ENCODE measurements around the gene DMD. TPM values are rescaled to one million over a fixed set of nuclear protein-coding genes. Genes with fewer than 3 reads are reported as not detected.

DMD gene
- total and polyA plus RNA-seq, 7 donors, result 2.5 to 260 (median 183) TPM

- 93 to 96% methylated on average over 1 of the region's 1 CpG for WGBS, 2 donors
- no peaks in the 10 kb centered on the region for H3K27me3 ChIP-seq
- no peak overlapping the region for H3K4me3 ChIP-seq
- no peaks in the 10 kb centered on the region for H3K36me3 ChIP-seq
- no peak for TF ChIP-seq POLR2AphosphoS5 (IDR thresholded peaks at IDR 0.05)
- TF ChIP-seq POLR2A (IDR thresholded peaks at IDR 0.05), result no peak
- no peaks in the 10 kb centered on the region for H3K4me1 ChIP-seq
- intact Hi-C loops (cut with DNase I), result no loop called here
- H3K9me3 ChIP-seq, result no peaks in the 10 kb centered on the region
- no peak overlapping the region for H3K27ac ChIP-seq
- DNase-seq, result no peak
These were observed 1860.6 kb downstream of the DMD start for GRCh38 chrX:31350808-31351074.

- WGBS, 2 donors, result 87 to 90% methylated on average over 4 of the region's 4 CpGs
- intact Hi-C loops (cut with DNase I), result no loop called here
- Histone ChIP-seq H3K4me1 (no peaks in the 10 kb centered on the region), H3K27me3 (no peaks in the 10 kb centered on the region), H3K9me3 (no peaks in the 10 kb centered on the region), H3K4me3 (no peak overlapping the region), H3K27ac (no peak overlapping the region), H3K36me3 (no peaks in the 10 kb centered on the region)
- no peak for DNase-seq
- TF ChIP-seq POLR2AphosphoS5 (IDR thresholded peaks at IDR 0.05) (no peak), EP300 (IDR thresholded peaks at IDR 0.05) (no peak), CTCF (IDR thresholded peaks at IDR 0.05) (no peak), POLR2A (IDR thresholded peaks at IDR 0.05) (no peak)
These were observed 1861.8 kb downstream of the DMD start for GRCh38 chrX:31349515-31349914.

GRCh38 chrX:31340587-31340986, 1870.8 kb downstream of the DMD start:
- peak in 3 of 4 donors; percentile 59 to 84 (median 84) for TF ChIP-seq POLR2AphosphoS5 (IDR thresholded peaks at IDR 0.05)
- TF ChIP-seq EP300 (IDR thresholded peaks at IDR 0.05), result peak in 2 of 4 donors; percentile 37 to 40
- no peak for TF ChIP-seq POLR2A (IDR thresholded peaks at IDR 0.05)
- TF ChIP-seq CTCF (IDR thresholded peaks at IDR 0.05), result no peak
- no peaks in the 10 kb centered on the region for H3K9me3 ChIP-seq
- DNase-seq, result no peak
- no peaks in the 10 kb centered on the region for H3K36me3 ChIP-seq
- WGBS, 2 donors, result 62 to 72% methylated on average over 4 of the region's 4 CpGs
- H3K4me1 ChIP-seq, result peaks cover 0 to 36% (median 9%) of the 10 kb centered on the region in 4 donors
- no peaks in the 10 kb centered on the region for H3K27me3 ChIP-seq
- H3K27ac ChIP-seq, result peak overlapping the region in 3 of 4 donors; percentile 42 to 64 (median 50)
- no peak overlapping the region for H3K4me3 ChIP-seq
- intact Hi-C loops (cut with DNase I), result no loop called here

GRCh38 chrX:31338991-31339350, 1872.4 kb downstream of the DMD start:
- no peaks in the 10 kb centered on the region for H3K9me3 ChIP-seq
- peaks cover 0 to 36% (median 10%) of the 10 kb centered on the region in 4 donors for H3K4me1 ChIP-seq
- H3K4me3 ChIP-seq, result no peak overlapping the region
- intact Hi-C loops (cut with DNase I), result no loop called here
- H3K36me3 ChIP-seq, result no peaks in the 10 kb centered on the region
- WGBS, 2 donors, result 56% methylated on average over 2 of the region's 2 CpGs
- no peaks in the 10 kb centered on the region for H3K27me3 ChIP-seq
- DNase-seq, result no peak
- H3K27ac ChIP-seq, result peak overlapping the region in 2 of 4 donors; percentile 28 to 64
- no peak for TF ChIP-seq CTCF (IDR thresholded peaks at IDR 0.05)
- TF ChIP-seq POLR2AphosphoS5 (IDR thresholded peaks at IDR 0.05), result no peak
- no peak for TF ChIP-seq POLR2A (IDR thresholded peaks at IDR 0.05)
- no peak for TF ChIP-seq EP300 (IDR thresholded peaks at IDR 0.05)

- TF ChIP-seq CTCF (IDR thresholded peaks at IDR 0.05), result no peak
- no peak for TF ChIP-seq POLR2AphosphoS5 (IDR thresholded peaks at IDR 0.05)
- TF ChIP-seq POLR2A (IDR thresholded peaks at IDR 0.05), result no peak
- no peak for TF ChIP-seq EP300 (IDR thresholded peaks at IDR 0.05)
- intact Hi-C loops (cut with DNase I), result no loop called here
- DNase-seq, result no peak
- peak overlapping the region in 3 of 4 donors; percentile 28 to 64 (median 29) for H3K27ac ChIP-seq
- H3K9me3 ChIP-seq, result no peaks in the 10 kb centered on the region
- no peaks in the 10 kb centered on the region for H3K36me3 ChIP-seq
- H3K4me3 ChIP-seq, result no peak overlapping the region
- H3K27me3 ChIP-seq, result no peaks in the 10 kb centered on the region
- peaks cover 0 to 36% (median 12%) of the 10 kb centered on the region in 4 donors for H3K4me1 ChIP-seq
- WGBS, 2 donors, result 77 to 78% methylated on average over 2 of the region's 2 CpGs
These were observed 1874.0 kb downstream of the DMD start for GRCh38 chrX:31337332-31337731.

Data from sigmoid colon (tissue), 7 donors.